C4-2B (cell line): ENCODE results near the gene CDH8.

ENCODE experiments used
- ZFX ChIP-seq: fragments of 450-650 bp; IDR thresholded peaks from 2 replicates; pipeline ENCODE4 v1.6.1; 2017
- TF ChIP-seq, protein P1 (sequence below): fragments of 450-650 bp; conservative IDR thresholded peaks from 2 replicates; pipeline ENCODE4 v1.5.1; 2017; ENCODE audit warnings: mild to moderate bottlenecking

DNA sequence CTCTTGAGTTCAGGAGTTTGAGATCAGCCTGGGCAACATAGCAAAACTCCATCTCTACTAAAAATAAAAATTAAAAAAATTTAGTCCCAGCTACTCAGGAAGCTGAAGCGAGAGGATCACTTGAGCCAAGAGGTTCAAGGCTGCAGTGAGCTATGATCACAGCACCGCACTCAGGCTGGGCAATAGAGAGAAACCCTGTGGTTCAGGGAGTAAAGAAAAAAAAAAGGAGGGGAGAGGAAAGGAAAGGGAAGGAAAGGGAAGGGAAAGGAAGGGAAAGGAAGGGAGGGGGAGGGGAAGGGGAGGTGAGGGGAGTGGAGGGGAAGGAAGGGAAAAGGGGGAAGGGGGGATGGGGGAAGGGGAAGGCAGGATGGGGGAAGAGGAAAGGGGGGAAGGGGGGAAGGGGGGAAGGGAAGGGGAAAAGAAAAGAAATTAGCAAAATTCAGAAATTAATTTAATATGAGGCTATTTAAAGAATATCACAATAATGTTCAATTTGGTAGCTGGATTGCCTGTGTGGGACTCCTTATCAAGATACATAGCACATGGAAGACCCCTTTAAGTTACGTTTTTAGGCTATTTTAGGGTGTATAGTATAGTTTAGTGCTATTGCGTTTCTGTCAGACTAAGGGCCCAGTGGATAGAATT is 424.3 kb downstream of the CDH8 start:
- TF ChIP-seq, protein P1, sequence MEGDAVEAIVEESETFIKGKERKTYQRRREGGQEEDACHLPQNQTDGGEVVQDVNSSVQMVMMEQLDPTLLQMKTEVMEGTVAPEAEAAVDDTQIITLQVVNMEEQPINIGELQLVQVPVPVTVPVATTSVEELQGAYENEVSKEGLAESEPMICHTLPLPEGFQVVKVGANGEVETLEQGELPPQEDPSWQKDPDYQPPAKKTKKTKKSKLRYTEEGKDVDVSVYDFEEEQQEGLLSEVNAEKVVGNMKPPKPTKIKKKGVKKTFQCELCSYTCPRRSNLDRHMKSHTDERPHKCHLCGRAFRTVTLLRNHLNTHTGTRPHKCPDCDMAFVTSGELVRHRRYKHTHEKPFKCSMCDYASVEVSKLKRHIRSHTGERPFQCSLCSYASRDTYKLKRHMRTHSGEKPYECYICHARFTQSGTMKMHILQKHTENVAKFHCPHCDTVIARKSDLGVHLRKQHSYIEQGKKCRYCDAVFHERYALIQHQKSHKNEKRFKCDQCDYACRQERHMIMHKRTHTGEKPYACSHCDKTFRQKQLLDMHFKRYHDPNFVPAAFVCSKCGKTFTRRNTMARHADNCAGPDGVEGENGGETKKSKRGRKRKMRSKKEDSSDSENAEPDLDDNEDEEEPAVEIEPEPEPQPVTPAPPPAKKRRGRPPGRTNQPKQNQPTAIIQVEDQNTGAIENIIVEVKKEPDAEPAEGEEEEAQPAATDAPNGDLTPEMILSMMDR, result no peak
- no peak for TF ChIP-seq ZFX
